Endothelial cell of umbilical vein (primary cell): ENCODE results near the gene ABCC11. TPM values are rescaled to one million over a fixed set of nuclear protein-coding genes. Genes with fewer than 3 reads are reported as not detected.

Source experiments
- BruUV-seq: library from RNA; stranded (reverse); fragments of 400-500 nt; replicated peaks from 2 replicates; lab custom pipeline; 2021; lab: Mats Ljungman, UMichigan
- CTCF ChIA-PET: fragments of 300-600, 350-600 bp; sonication (Branson Sonifier 250); formaldehyde crosslinking; loops from one replicate; lab custom pipeline; 2021; ENCODE audit warnings: antibody characterized with exemption, inconsistent platforms; lab: Charles Lee
- POLR2A ChIA-PET: fragments of 300-600, 350-600 bp; sonication (Branson Sonifier 250); formaldehyde crosslinking; loops from one replicate; lab custom pipeline; 2021; ENCODE audit warnings: antibody characterized with exemption, inconsistent platforms; lab: Charles Lee
- DNase-seq: peaks from one replicate; pipeline ENCODE4 v3.0.0-alpha.2; 2011; ENCODE audit warnings: low read depth, low spot score
- FAIRE-seq: peaks from 2 replicates; lab custom pipeline; 2011; peaks lifted over from hg19 to GRCh38; lab: Jason Lieb, UNC
- H2AFZ ChIP-seq: 2 replicates; pipeline ENCODE4 v1.6.0; 2012; ENCODE audit warnings: low read depth, low read length, control low read depth, inconsistent platforms
- H3K27ac ChIP-seq: 2 replicates; pipeline ENCODE4 v1.5.1; 2011; ENCODE audit warnings: low read depth, mild to moderate bottlenecking, control low read depth, low read length, moderate library complexity; ENCODE audit not compliant: insufficient read depth
- H3K27me3 ChIP-seq, 2 experiments: 2 replicates each; pipeline versions ENCODE4 v1.6.0 to v1.6.1; 2011; ENCODE audit warnings: low read length in 2 of 2, mixed read lengths in 1 of 2; ENCODE audit not compliant: control insufficient read depth in 2 of 2, insufficient read depth in 2 of 2
- H3K36me3 ChIP-seq, 2 experiments: 2 replicates in 1 of 2; 3 replicates in 1 of 2; pipeline ENCODE4 v1.5.1; 2011; ENCODE audit warnings: low read length in 2 of 2, mild to moderate bottlenecking in 1 of 2, moderate library complexity in 1 of 2; ENCODE audit not compliant: control insufficient read depth in 2 of 2, insufficient read depth in 2 of 2; ENCODE audit errors: extremely low read depth in 1 of 2
- H3K4me1 ChIP-seq: 3 replicates; pipeline ENCODE4 v1.5.1; 2011; ENCODE audit warnings: mild to moderate bottlenecking, low read length; ENCODE audit not compliant: control insufficient read depth, insufficient read depth; ENCODE audit errors: extremely low read depth
- H3K4me2 ChIP-seq: 2 replicates; pipeline ENCODE4 v1.6.1; 2011; ENCODE audit warnings: low read length, control low read depth, mixed read lengths; ENCODE audit not compliant: insufficient read depth
- H3K4me3 ChIP-seq, 3 experiments: fragments of 200-600 bp in 1 of 3; sonication (generic), shearing (Covaris generic) in 1 of 3; replicated peaks in 1 of 3; 2 replicates each; pipeline ENCODE4 v1.5.1; 2011 to 2016; ENCODE audit warnings: control low read depth in 3 of 3, low read length in 3 of 3, mild to moderate bottlenecking in 2 of 3, inconsistent platforms in 1 of 3, low read depth in 1 of 3, moderate library complexity in 1 of 3; ENCODE audit not compliant: insufficient read depth in 1 of 3
- H3K79me2 ChIP-seq: 2 replicates; pipeline ENCODE4 v1.6.0; 2012; ENCODE audit warnings: low read length, inconsistent platforms; ENCODE audit not compliant: control insufficient read depth, insufficient read depth
- H3K9ac ChIP-seq: replicated peaks from 2 replicates; pipeline ENCODE3; 2011; ENCODE audit warnings: low read length, control low read depth; ENCODE audit not compliant: insufficient read depth; ENCODE audit errors: extremely low read depth
- H3K9me1 ChIP-seq: replicated peaks from 3 replicates; pipeline ENCODE4 v1.6.0; 2011; ENCODE audit warnings: mild to moderate bottlenecking, low read length; ENCODE audit not compliant: control insufficient read depth, insufficient read depth; ENCODE audit errors: extremely low read depth
- H3K9me3 ChIP-seq: replicated peaks from 2 replicates; pipeline ENCODE4 v1.5.1; 2012; ENCODE audit warnings: low read length, inconsistent platforms; ENCODE audit not compliant: control insufficient read depth, insufficient read depth
- H4K20me1 ChIP-seq: replicated peaks from 2 replicates; pipeline ENCODE3; 2011; ENCODE audit warnings: mild to moderate bottlenecking, low read length; ENCODE audit not compliant: control insufficient read depth, insufficient read depth; ENCODE audit errors: extremely low read depth
- EZH2 ChIP-seq: IDR thresholded peaks from 2 replicates; pipeline ENCODE4 v1.6.1; 2012; ENCODE audit warnings: borderline replicate concordance, low read depth, mild to moderate bottlenecking, moderate library complexity, low read length, inconsistent platforms; ENCODE audit not compliant: severe bottlenecking
- FOS ChIP-seq: IDR thresholded peaks from 2 replicates; pipeline ENCODE4 v1.6.1; 2011; ENCODE audit warnings: mild to moderate bottlenecking, low read length, moderate library complexity, borderline replicate concordance; ENCODE audit not compliant: insufficient read depth
- GATA2 ChIP-seq: IDR thresholded peaks from 2 replicates; pipeline ENCODE4 v1.7.0; 2011; ENCODE audit warnings: low read depth, mild to moderate bottlenecking, moderate library complexity, mixed read lengths, low read length; ENCODE audit not compliant: insufficient read length, insufficient read depth
- JUN ChIP-seq: IDR thresholded peaks from 2 replicates; pipeline ENCODE4 v1.6.1; 2011; ENCODE audit warnings: borderline replicate concordance, low read depth; ENCODE audit not compliant: insufficient read length, insufficient read depth
- MYC ChIP-seq: IDR thresholded peaks from one replicate; pipeline ENCODE4 v1.6.1; 2011; ENCODE audit warnings: mild to moderate bottlenecking, low read depth, low read length
- POLR2A ChIP-seq: IDR thresholded peaks from 2 replicates; pipeline ENCODE4 v1.6.1; 2012; ENCODE audit warnings: low read depth, mild to moderate bottlenecking, control low read depth, low read length
- POLR2AphosphoS5 ChIP-seq: IDR thresholded peaks from 2 replicates; pipeline ENCODE4 v1.6.1; 2012; ENCODE audit warnings: low read depth, mild to moderate bottlenecking, control low read depth, low read length, moderate library complexity; ENCODE audit not compliant: insufficient read depth
- dilution Hi-C: fragments of 300-500 bp; cut with MboI; formaldehyde crosslinking; loops from one replicate; pipeline ENCODE4 v1.15.0; 2019; ENCODE audit warnings: low sequenced_read_pairs; ENCODE audit not compliant: extremely low pct_ligation_motif_present
- intact Hi-C: fragments of 100-400 bp; cut with micrococcal nuclease; formaldehyde crosslinking; loops from one replicate; pipeline ENCODE4 v1.10.0; 2022
- polyA plus RNA-seq, 4 experiments: library from polyadenylated mRNA; depleted of rRNA in 3 of 4; stranded (reverse) in 3 of 4; unstranded in 1 of 4; fragments of >200 nt; gene quantifications; 2 replicates each; pipeline versions ENCODE4 v1.2.1 to v1.2.3, GENCODE V29; 2011 to 2012; ENCODE audit warnings: missing spikeins in 1 of 4
- total RNA-seq: library from RNA; stranded (reverse); gene quantifications from 2 replicates; pipeline ENCODE4 v1.2.3, GENCODE V29; 2021
- TF ChIP-seq, protein P1 (sequence below), 2 donors: IDR thresholded peaks; 1 replicate in 1 of 2; 2 replicates in 1 of 2; pipeline ENCODE4 v1.5.1; 2011; ENCODE audit warnings: low read length in 2 of 2, mild to moderate bottlenecking in 2 of 2, moderate library complexity in 2 of 2, control low read depth in 1 of 2, inconsistent platforms in 1 of 2, low read depth in 1 of 2; ENCODE audit not compliant: insufficient read depth in 1 of 2; ENCODE audit errors: extremely low read depth in 1 of 2
- TF ChIP-seq, protein P2 (sequence below): IDR thresholded peaks from 2 replicates; pipeline ENCODE4 v1.6.1; 2011; ENCODE audit not compliant: insufficient read depth, insufficient read length

The ABCC11 gene
- total and polyA plus RNA-seq, 2 donors (not counting 3 experiments of a cell fraction or from before 2014, with no cell fraction given): 0.08 TPM; not detected in 1

DNA sequence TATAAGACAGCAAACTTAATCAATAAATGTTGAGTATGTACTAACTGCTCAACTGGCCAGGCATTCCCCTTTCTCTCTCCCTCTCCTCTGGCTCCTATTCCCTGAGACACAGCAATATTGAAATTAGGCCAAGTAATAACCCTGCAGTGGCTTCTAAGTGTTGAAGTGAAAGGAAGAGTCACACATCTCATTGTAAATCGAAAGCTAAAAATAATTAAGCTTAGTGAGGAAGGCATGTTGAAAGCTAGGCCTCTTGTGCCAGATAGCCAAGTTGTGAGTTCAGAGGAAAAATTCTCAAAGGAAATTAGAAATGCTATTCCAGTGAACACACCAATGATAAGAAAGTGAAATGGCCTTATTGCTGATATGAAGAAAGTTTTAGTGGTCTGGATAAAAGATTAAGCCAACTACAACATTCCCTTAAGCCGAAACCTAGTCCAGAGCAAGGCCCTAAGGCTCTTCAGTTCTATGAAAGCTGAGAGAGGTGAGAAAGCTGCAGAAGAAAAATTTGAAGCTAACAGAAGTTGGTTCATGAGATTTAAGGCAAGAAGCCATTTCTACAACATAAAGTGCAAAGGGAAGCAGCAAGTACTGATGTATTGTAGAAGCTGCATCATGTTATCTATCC lies 35.4 kb upstream of the ABCC11 start:
- intact Hi-C loops (no loop called here), dilution Hi-C loops (no loop called here)
- Histone ChIP-seq H3K9me3 (no peaks in the 10 kb centered on the region), H3K27ac (no peak overlapping the region), H2AFZ (no peak overlapping the region), H3K27me3 (no peaks in the 10 kb centered on the region), H3K36me3 (peaks cover 0 to 3% of the 10 kb centered on the region in 2 experiments), H4K20me1 (no peaks in the 10 kb centered on the region), H3K4me2 (no peak overlapping the region), H3K9me1 (peaks cover 2% of the 10 kb centered on the region), H3K4me1 (peaks cover 17% of the 10 kb centered on the region), H3K9ac (no peak overlapping the region), H3K4me3 (no peak overlapping the region), H3K79me2 (peaks cover 2% of the 10 kb centered on the region)
- TF ChIP-seq, protein P1, sequence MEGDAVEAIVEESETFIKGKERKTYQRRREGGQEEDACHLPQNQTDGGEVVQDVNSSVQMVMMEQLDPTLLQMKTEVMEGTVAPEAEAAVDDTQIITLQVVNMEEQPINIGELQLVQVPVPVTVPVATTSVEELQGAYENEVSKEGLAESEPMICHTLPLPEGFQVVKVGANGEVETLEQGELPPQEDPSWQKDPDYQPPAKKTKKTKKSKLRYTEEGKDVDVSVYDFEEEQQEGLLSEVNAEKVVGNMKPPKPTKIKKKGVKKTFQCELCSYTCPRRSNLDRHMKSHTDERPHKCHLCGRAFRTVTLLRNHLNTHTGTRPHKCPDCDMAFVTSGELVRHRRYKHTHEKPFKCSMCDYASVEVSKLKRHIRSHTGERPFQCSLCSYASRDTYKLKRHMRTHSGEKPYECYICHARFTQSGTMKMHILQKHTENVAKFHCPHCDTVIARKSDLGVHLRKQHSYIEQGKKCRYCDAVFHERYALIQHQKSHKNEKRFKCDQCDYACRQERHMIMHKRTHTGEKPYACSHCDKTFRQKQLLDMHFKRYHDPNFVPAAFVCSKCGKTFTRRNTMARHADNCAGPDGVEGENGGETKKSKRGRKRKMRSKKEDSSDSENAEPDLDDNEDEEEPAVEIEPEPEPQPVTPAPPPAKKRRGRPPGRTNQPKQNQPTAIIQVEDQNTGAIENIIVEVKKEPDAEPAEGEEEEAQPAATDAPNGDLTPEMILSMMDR (IDR thresholded peaks at IDR 0.05; ENCODE audit: extremely low read depth in 1 of 2, insufficient read depth in 1 of 2, low read depth in 1 of 2, low read length in 2 of 2): no peak
- no peak for TF ChIP-seq POLR2AphosphoS5
- TF ChIP-seq JUN: no peak
- TF ChIP-seq MYC: no peak
- no peak for TF ChIP-seq POLR2A
- no peak for TF ChIP-seq FOS
- TF ChIP-seq EZH2: no peak
- TF ChIP-seq, protein P2, sequence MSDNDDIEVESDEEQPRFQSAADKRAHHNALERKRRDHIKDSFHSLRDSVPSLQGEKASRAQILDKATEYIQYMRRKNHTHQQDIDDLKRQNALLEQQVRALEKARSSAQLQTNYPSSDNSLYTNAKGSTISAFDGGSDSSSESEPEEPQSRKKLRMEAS: no peak
- TF ChIP-seq GATA2: no peak
- BruUV-seq: no TSS peak
- FAIRE-seq (no peak), DNase-seq (no peak)
- POLR2A ChIA-PET: no interaction called here
- CTCF ChIA-PET: interaction anchor here (1.1 kb wide), 1 partner anchor 12 kb away, joined by 4 read pairs; no protein-coding TSS in a partner anchor
